HepG2 (cell line): Measurements from ENCODE around the gene TIMM8B. TPM values are rescaled to one million over a fixed set of nuclear protein-coding genes. Genes with fewer than 3 reads are reported as not detected.

Source experiments
- ATAC-seq: fragments of 200-7000 bp; cut with Tn5 transposase; 3 replicates; pipeline ENCODE4 v1.9.1; 2020; ENCODE audit warnings: mild to moderate bottlenecking, moderate library complexity
- BruUV-seq: library from RNA; stranded (reverse); fragments of 400-500 nt; replicated peaks from 2 replicates; lab custom pipeline; 2021; lab: Mats Ljungman, UMichigan
- CTCF ChIA-PET: fragments of 300-600 bp; formaldehyde crosslinking; extraction: SDS; loops from one replicate; lab custom pipeline; 2021; ENCODE audit warnings: low total read pairs, inconsistent platforms, low intra/inter-chr PET ratio; lab: Yijun Ruan, JAX
- POLR2A ChIA-PET: fragments of 350-600 bp; sonication (Branson Sonifier 250); formaldehyde crosslinking; loops from one replicate; lab custom pipeline; 2020; ENCODE audit warnings: antibody characterized with exemption, inconsistent platforms; lab: Yijun Ruan, JAX
- DNase-seq: peaks from one replicate; pipeline ENCODE4 v3.0.0-alpha.2; 2015; ENCODE audit warnings: low spot score
- FAIRE-seq: peaks from 3 replicates; lab custom pipeline; 2011; peaks lifted over from hg19 to GRCh38; lab: Jason Lieb, UNC
- H2AFZ ChIP-seq: one replicate; pipeline ENCODE4 v1.6.1; 2011; ENCODE audit warnings: low read length, inconsistent platforms
- H3K27ac ChIP-seq: fragments of 300-600 bp; 3 replicates; pipeline ENCODE4 v1.8.0; 2011; ENCODE audit warnings: mixed run types, mild to moderate bottlenecking, mixed read lengths, low read length, inconsistent platforms; ENCODE audit not compliant: insufficient read depth; ENCODE audit errors: extremely low read length
- H3K27me3 ChIP-seq, 2 experiments: fragments of 200-600 bp in 1 of 2; 2 replicates in 1 of 2; 3 replicates in 1 of 2; pipeline versions ENCODE4 v1.6.0 to v1.8.0; 2011; ENCODE audit warnings: low read length in 2 of 2, mild to moderate bottlenecking in 2 of 2, moderate library complexity in 2 of 2, inconsistent platforms in 1 of 2; ENCODE audit not compliant: insufficient read depth in 2 of 2, control insufficient read depth in 1 of 2
- H3K36me3 ChIP-seq, 2 experiments: fragments of 200-600 bp in 1 of 2; replicated peaks in 1 of 2; 2 replicates in 1 of 2; 3 replicates in 1 of 2; pipeline versions ENCODE4 v1.5.1 to v1.8.0; 2011; ENCODE audit warnings: low read length in 2 of 2, inconsistent platforms in 1 of 2; ENCODE audit not compliant: insufficient read depth in 2 of 2, control insufficient read depth in 1 of 2
- H3K4me1 ChIP-seq: 2 replicates; pipeline ENCODE4 v1.5.1; 2012; ENCODE audit warnings: low read length, inconsistent platforms; ENCODE audit not compliant: insufficient read depth
- H3K4me2 ChIP-seq: 2 replicates; pipeline ENCODE4 v1.6.0; 2011; ENCODE audit warnings: low read depth, low read length, inconsistent platforms
- H3K4me3 ChIP-seq, 3 experiments: fragments of 200-600 bp in 1 of 3; sonication (generic), shearing (Covaris generic) in 1 of 3; replicated peaks in 1 of 3; 2 replicates each; pipeline ENCODE4 v1.5.1; 2011 to 2016; ENCODE audit warnings: low read length in 3 of 3, inconsistent platforms in 2 of 3, low read depth in 2 of 3, mild to moderate bottlenecking in 2 of 3, control low read depth in 1 of 3, mixed read lengths in 1 of 3; ENCODE audit not compliant: insufficient read depth in 1 of 3
- H3K79me2 ChIP-seq: one replicate; pipeline ENCODE4 v1.6.1; 2011; ENCODE audit warnings: low read length, inconsistent platforms; ENCODE audit not compliant: insufficient read depth
- H3K9ac ChIP-seq: 2 replicates; pipeline ENCODE4 v1.6.0; 2011; ENCODE audit warnings: mild to moderate bottlenecking, low read depth, low read length, inconsistent platforms; ENCODE audit not compliant: insufficient read depth
- H3K9me3 ChIP-seq: 2 replicates; pipeline ENCODE4 v1.5.1; 2012; ENCODE audit warnings: mild to moderate bottlenecking, low read length
- H4K20me1 ChIP-seq: 2 replicates; pipeline ENCODE4 v1.6.0; 2011; ENCODE audit warnings: inconsistent platforms, mild to moderate bottlenecking, low read length, moderate library complexity; ENCODE audit not compliant: insufficient read depth
- ATF3 ChIP-seq: sonication (generic); formaldehyde crosslinking; IDR thresholded peaks from 2 replicates; pipeline ENCODE4 v1.4.0; 2020; ENCODE audit warnings: missing genetic modification reagents
- GZF1 ChIP-seq: sonication (generic); formaldehyde crosslinking; IDR thresholded peaks from 2 replicates; pipeline ENCODE4 v1.5.1; 2020; ENCODE audit warnings: mild to moderate bottlenecking, missing genetic modification reagents
- HES4 ChIP-seq: sonication (generic); formaldehyde crosslinking; IDR thresholded peaks from 2 replicates; pipeline ENCODE4 v1.9.0; 2021; ENCODE audit warnings: mild to moderate bottlenecking, missing genetic modification reagents, borderline replicate concordance
- HOXA7 ChIP-seq: sonication (generic); formaldehyde crosslinking; IDR thresholded peaks from 2 replicates; pipeline ENCODE4 v1.8.1; 2022; ENCODE audit warnings: mild to moderate bottlenecking, missing genetic modification reagents, moderate library complexity
- KLF6 ChIP-seq: IDR thresholded peaks from 2 replicates; pipeline ENCODE4 v1.8.0; 2016; ENCODE audit warnings: missing biosample characterization, missing genetic modification reagents
- NCOA1 ChIP-seq: sonication (generic); formaldehyde crosslinking; IDR thresholded peaks from 2 replicates; pipeline ENCODE4 v1.9.0; 2021; ENCODE audit warnings: missing genetic modification reagents
- SSRP1 ChIP-seq: IDR thresholded peaks from 2 replicates; pipeline ENCODE4 v1.6.1; 2016; ENCODE audit warnings: control low read depth
- U2AF2 ChIP-seq: fragments of 200-400 bp; formaldehyde crosslinking; IDR thresholded peaks from 2 replicates; pipeline ENCODE4 v1.6.1; 2017; ENCODE audit warnings: low read depth, mild to moderate bottlenecking, low read length
- ZNF296 ChIP-seq: sonication (generic); formaldehyde crosslinking; conservative IDR thresholded peaks from 2 replicates; pipeline ENCODE4 v1.5.0; 2020; ENCODE audit warnings: mild to moderate bottlenecking, missing genetic modification reagents
- ZSCAN21 ChIP-seq: sonication (generic); formaldehyde crosslinking; IDR thresholded peaks from 2 replicates; pipeline ENCODE4 v1.8.0; 2022; ENCODE audit warnings: mild to moderate bottlenecking, missing genetic modification reagents, moderate library complexity, borderline replicate concordance
- ZSCAN22 ChIP-seq: sonication (generic); formaldehyde crosslinking; IDR thresholded peaks from 2 replicates; pipeline ENCODE4 v1.4.0; 2020; ENCODE audit warnings: mild to moderate bottlenecking, missing genetic modification reagents
- WGBS: methylation state at CpG from one replicate; pipeline ENCODE4 v1.1.6; 2017; ENCODE audit warnings: low lambda C conversion rate; 5-methylcytosine and 5-hydroxymethylcytosine counted together
- in situ Hi-C: cut with HindIII; loops from 2 replicates; pipeline ENCODE4 v1.10.0; 2017; ENCODE audit warnings: low pct_unique_long_range_greater_than_20kb; ENCODE audit not compliant: extremely low pct_ligation_motif_present
- intact Hi-C: fragments of 100-400 bp; cut with micrococcal nuclease; formaldehyde crosslinking; loops from one replicate; pipeline ENCODE4 v1.10.0; 2022; ENCODE audit not compliant: unreplicated experiment
- polyA plus RNA-seq, 8 experiments: library from polyadenylated mRNA; depleted of rRNA in 3 of 8; stranded (reverse) in 7 of 8; unstranded in 1 of 8; fragments of >200 nt; fragmentation: Illumina TruSeq in 4 of 8; extraction: Trizol in 4 of 8; gene quantifications; 2 replicates each; pipeline versions ENCODE4 v1.2.1 to v1.2.3, GENCODE V29; 2011 to 2016; ENCODE audit warnings: low read depth in 4 of 8, missing spikeins in 1 of 8, mixed read lengths in 1 of 8; ENCODE audit not compliant: insufficient read depth in 1 of 8
- total RNA-seq, 5 experiments: library from RNA; depleted of rRNA; stranded (reverse); fragments of >200 nt; fragmentation: Illumina TruSeq; extraction: Trizol; gene quantifications; 2 replicates each; pipeline ENCODE4 v1.2.3, GENCODE V29; 2016; ENCODE audit warnings: low read depth in 1 of 5
- TF ChIP-seq, protein P1 (sequence below): sonication (generic); formaldehyde crosslinking; IDR thresholded peaks from 2 replicates; pipeline ENCODE4 v1.4.0; 2020; ENCODE audit warnings: missing genetic modification reagents
- TF ChIP-seq, protein P2 (sequence below): sonication (generic); formaldehyde crosslinking; IDR thresholded peaks from 2 replicates; pipeline ENCODE4 v1.5.0; 2020; ENCODE audit warnings: missing genetic modification reagents
- TF ChIP-seq, protein P3 (sequence below): sonication (generic); formaldehyde crosslinking; IDR thresholded peaks from 2 replicates; pipeline ENCODE4 v1.5.0; 2020; ENCODE audit warnings: mild to moderate bottlenecking, low read depth, missing genetic modification reagents, borderline replicate concordance

The TIMM8B gene
- total and polyA plus RNA-seq, 2 of the 13 experiments (the other 11 are each of a cell fraction or from before 2014, with no cell fraction given) = 84.5 to 98.3 TPM

DNA sequence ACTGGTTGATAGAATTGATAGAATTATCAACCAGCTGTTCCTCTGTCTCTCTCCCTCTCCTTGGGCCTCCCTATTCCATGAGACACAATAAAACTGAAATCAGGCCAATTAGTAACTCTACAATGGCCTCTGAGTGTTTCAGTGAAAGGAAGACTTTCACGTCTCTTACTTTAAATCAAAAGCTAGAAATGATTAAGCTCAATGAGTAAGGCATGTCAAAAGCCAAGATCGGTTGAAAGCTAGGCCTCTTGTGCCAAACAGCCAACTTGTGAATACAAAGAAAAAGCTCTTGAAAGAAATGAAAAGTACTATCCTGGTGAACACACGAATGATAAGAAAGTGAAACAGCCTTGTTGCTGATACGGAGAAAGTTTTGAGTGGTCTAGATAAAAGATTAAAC lies 29.4 kb downstream of the TIMM8B start:
- no TSS peak for BruUV-seq
- POLR2A ChIA-PET = no interaction called here

More for the DNA sequence above, 29.4 kb downstream of the TIMM8B start:
- WGBS = 97% methylated on average over 4 of the region's 4 CpGs
- H4K20me1 ChIP-seq = no peaks in the 10 kb centered on the region
- intact Hi-C loops = no loop called here
- DNase-seq (no peak), FAIRE-seq (no peak)
- no peak for TF ChIP-seq ZSCAN21 (CRISPR knock-in tag)
- no peak for TF ChIP-seq KLF6 (CRISPR knock-in tag)
- no peak for TF ChIP-seq HOXA7 (CRISPR knock-in tag)
- TF ChIP-seq ZNF296 (CRISPR knock-in tag) = no peak
- TF ChIP-seq, protein P1, sequence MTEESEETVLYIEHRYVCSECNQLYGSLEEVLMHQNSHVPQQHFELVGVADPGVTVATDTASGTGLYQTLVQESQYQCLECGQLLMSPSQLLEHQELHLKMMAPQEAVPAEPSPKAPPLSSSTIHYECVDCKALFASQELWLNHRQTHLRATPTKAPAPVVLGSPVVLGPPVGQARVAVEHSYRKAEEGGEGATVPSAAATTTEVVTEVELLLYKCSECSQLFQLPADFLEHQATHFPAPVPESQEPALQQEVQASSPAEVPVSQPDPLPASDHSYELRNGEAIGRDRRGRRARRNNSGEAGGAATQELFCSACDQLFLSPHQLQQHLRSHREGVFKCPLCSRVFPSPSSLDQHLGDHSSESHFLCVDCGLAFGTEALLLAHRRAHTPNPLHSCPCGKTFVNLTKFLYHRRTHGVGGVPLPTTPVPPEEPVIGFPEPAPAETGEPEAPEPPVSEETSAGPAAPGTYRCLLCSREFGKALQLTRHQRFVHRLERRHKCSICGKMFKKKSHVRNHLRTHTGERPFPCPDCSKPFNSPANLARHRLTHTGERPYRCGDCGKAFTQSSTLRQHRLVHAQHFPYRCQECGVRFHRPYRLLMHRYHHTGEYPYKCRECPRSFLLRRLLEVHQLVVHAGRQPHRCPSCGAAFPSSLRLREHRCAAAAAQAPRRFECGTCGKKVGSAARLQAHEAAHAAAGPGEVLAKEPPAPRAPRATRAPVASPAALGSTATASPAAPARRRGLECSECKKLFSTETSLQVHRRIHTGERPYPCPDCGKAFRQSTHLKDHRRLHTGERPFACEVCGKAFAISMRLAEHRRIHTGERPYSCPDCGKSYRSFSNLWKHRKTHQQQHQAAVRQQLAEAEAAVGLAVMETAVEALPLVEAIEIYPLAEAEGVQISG (CRISPR knock-in tag) = no peak
- TF ChIP-seq HES4 (CRISPR knock-in tag) = no peak
- TF ChIP-seq GZF1 (CRISPR knock-in tag) = no peak
- TF ChIP-seq ATF3 (CRISPR knock-in tag) = no peak
- TF ChIP-seq, protein P2, sequence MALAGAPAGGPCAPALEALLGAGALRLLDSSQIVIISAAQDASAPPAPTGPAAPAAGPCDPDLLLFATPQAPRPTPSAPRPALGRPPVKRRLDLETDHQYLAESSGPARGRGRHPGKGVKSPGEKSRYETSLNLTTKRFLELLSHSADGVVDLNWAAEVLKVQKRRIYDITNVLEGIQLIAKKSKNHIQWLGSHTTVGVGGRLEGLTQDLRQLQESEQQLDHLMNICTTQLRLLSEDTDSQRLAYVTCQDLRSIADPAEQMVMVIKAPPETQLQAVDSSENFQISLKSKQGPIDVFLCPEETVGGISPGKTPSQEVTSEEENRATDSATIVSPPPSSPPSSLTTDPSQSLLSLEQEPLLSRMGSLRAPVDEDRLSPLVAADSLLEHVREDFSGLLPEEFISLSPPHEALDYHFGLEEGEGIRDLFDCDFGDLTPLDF (CRISPR knock-in tag) = no peak
- no peak for TF ChIP-seq SSRP1 (CRISPR knock-in tag)
- TF ChIP-seq, protein P3, sequence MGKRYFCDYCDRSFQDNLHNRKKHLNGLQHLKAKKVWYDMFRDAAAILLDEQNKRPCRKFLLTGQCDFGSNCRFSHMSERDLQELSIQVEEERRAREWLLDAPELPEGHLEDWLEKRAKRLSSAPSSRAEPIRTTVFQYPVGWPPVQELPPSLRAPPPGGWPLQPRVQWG = no peak
- TF ChIP-seq NCOA1 = no peak
- TF ChIP-seq ZSCAN22 (CRISPR knock-in tag) = no peak
- no peak for TF ChIP-seq U2AF2
- TF ChIP-seq, all 625 proteins: peak for 0
- no peaks in the 10 kb centered on the region for H3K27me3 ChIP-seq
- H3K4me1 ChIP-seq = no peaks in the 10 kb centered on the region
- peaks cover 17 to 59% of the 10 kb centered on the region in 2 experiments for H3K36me3 ChIP-seq
- H3K79me2 ChIP-seq = no peaks in the 10 kb centered on the region
- H3K4me2 ChIP-seq = no peak overlapping the region
- H3K9me3 ChIP-seq = no peaks in the 10 kb centered on the region
- no peak overlapping the region for H3K4me3 ChIP-seq
- H3K27ac ChIP-seq = no peak overlapping the region
- no peak overlapping the region for H3K9ac ChIP-seq
- ATAC-seq = no peak
- CTCF ChIA-PET = no interaction called here
- no peak overlapping the region for H2AFZ ChIP-seq
- in situ Hi-C loops = no loop called here
